ENCODE measurements around the gene UBE2D1.

GRCh38 chr10:58394471-58394870, 59.7 kb downstream of the UBE2D1 start:
- TF ChIP-seq CTCF (IDR thresholded peaks at IDR 0.05) (no peak), POLR2A (IDR thresholded peaks at IDR 0.05) (no peak), POLR2AphosphoS5 (IDR thresholded peaks at IDR 0.05) (no peak)

All from breast epithelium (tissue), 3 donors.